Adrenal gland (tissue), 5 donors: ENCODE results near the gene ARSI.

ENCODE experiments used
- POLR2A ChIP-seq, 2 donors: fragments of 450-650 bp; IDR thresholded peaks; one replicate each; pipeline ENCODE4 v1.6.1; 2017; ENCODE audit warnings: antibody characterized with exemption in 2 of 2, mild to moderate bottlenecking in 2 of 2, moderate library complexity in 1 of 2
- TF ChIP-seq, protein P1 (sequence below), 6 experiments: fragments of 450-650 bp in 4 of 6; fragments of 200-600 bp in 2 of 6; sonication (generic) in 1 of 6; IDR thresholded peaks; 1 replicate in 5 of 6; 2 replicates in 1 of 6; pipeline versions ENCODE4 v1.5.1 to v1.8.0; 2016 to 2021; ENCODE audit warnings: antibody characterized with exemption in 6 of 6, mild to moderate bottlenecking in 2 of 6, moderate library complexity in 1 of 6
- donor health status: DM: no; HTN: no; CAD: no.

DNA sequence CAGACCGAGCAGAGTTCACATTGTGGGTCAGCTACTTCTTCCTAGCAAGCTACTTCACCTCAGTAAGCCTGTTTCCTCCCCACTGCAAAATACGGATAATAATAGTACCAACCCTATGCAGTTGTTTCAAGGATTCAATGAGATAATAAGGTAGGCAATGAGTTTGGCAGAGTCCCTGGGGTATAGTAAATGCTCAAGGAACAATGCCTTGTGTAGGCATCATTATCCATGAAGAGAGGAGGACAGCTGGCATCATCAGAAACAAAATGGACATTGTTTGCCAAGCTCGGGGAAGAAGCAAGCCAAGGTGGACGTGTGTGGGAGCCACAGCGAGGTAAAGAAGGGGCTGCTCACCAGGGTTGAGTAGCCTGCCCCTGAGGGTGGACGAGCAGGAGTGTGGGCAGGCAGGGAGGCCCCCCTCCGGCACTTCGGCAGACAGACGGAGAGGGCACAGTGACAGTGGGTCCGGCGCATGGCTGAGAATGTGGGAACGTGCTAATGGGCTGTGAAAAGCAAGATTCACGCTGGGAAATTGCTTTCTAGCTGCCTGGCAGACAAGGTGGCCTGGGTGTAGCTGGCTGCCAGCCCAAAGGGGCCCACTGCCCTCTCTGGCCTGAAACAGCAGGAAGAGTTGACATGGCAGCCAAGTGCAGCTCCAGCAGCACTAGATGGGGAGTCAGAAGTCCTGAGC is 23.2 kb downstream of the ARSI start:
- TF ChIP-seq, protein P1, sequence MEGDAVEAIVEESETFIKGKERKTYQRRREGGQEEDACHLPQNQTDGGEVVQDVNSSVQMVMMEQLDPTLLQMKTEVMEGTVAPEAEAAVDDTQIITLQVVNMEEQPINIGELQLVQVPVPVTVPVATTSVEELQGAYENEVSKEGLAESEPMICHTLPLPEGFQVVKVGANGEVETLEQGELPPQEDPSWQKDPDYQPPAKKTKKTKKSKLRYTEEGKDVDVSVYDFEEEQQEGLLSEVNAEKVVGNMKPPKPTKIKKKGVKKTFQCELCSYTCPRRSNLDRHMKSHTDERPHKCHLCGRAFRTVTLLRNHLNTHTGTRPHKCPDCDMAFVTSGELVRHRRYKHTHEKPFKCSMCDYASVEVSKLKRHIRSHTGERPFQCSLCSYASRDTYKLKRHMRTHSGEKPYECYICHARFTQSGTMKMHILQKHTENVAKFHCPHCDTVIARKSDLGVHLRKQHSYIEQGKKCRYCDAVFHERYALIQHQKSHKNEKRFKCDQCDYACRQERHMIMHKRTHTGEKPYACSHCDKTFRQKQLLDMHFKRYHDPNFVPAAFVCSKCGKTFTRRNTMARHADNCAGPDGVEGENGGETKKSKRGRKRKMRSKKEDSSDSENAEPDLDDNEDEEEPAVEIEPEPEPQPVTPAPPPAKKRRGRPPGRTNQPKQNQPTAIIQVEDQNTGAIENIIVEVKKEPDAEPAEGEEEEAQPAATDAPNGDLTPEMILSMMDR (IDR thresholded peaks at IDR 0.05), result no peak
- TF ChIP-seq POLR2A (IDR thresholded peaks at IDR 0.05), result no peak
